ENCODE measurements around the gene ZCCHC14.
"Not testable (repeated sequence)": the region's sequence is repeated elsewhere in the genome, so short reads cannot be mapped to it uniquely, and the experiment has no call there.

Gene ZCCHC14

DNA sequence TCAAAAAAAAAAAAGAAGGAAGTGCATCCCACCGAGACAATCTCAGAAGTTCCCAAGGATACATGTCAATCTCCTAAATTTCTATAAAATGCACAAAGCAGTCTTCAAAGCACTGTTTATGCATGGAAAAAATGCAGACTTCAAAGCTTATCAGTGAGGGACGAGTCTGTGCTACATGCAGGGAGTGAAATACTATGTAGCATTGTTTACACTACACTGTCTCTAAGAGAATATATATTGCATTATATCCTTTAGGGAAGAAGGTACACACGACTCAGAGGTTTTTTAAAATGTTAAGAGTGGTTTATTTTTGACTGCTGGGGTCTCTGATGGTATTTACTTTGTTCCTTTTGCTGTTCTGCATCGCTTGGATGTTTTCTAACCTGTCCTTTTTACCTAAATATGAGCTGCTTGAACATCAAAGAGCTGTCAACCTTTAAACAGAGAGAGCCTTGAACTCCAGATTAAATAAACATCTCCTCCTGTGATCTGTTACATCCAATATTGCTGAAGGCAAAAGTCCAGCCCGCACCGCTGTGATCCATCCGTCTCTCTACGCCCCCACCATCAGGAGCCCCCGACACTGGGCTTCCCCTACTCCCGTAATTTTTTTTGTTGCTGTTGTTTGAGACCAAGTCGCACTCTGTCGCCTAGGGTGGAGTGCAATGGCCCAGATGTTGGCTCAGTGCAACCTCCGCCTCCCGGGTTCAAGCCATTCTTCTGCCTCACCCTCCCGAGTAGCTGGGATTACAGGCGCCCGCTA lies 110.6 kb downstream of the ZCCHC14 start:
- no peak for DNase-seq (ENCODE audit: low read depth)

DNA sequence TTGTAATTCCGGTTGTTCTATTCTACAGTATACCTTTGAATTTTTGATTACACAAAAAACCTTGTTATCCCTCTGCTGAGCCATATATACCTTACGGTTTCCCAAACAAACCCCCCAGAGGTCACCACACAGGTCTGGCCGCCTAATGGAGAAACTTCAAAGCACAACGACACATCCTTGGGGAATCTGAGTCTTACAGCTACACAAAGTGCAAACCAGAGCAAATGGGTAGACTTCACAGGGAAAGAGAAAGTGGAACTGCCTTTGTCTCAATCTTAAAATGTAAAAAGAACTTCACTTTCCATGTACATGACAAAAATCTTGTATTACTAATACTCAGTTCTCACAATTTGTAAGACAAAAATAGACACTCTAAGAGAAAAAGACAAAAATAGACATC lies 111.9 kb downstream of the ZCCHC14 start:
- no peak for DNase-seq (ENCODE audit: low read depth)

DNA sequence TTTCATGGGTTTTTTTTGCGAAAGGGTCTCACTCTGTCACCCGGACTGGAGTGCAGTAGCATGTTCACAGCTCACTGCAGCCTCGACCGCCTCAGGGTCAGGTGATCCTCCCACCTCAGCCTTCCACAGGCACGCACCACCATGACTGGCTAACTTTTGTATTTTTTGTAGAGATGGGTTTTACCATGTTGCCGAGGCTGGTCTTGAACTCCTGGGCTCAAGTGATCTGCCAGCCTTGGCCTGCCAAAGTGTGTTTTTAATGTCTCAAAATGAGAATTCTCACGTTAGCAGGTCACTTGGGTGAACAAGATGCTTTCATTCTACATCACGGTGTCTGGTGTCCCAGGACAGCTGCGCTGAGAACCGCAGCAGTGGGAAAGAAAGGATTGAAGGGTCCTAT lies 112.4 kb downstream of the ZCCHC14 start:
- no peak for DNase-seq (ENCODE audit: low read depth)

DNA sequence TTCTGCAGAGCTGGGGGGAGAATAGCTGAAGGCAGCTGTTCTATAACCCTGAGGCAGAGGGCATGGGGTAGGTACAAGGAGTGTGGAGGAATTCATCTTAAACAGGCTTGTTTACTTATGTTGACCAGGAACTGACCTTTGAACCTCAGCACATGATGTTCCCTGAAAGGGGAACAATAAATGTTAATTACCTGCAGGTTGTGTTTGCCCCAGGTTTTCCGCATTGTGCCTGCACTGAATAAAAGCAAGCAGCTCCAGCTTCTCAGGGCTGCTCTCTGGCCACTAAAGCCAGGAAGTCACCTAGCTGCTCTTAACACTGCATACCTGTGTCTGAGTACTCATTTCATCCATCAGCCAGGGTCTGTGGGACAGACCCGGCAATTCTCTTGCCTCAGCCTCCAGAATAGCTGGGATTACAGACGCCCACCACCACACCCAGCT lies 113.5 kb downstream of the ZCCHC14 start:
- not testable (repeated sequence) for DNase-seq (ENCODE audit: low read depth)

DNA sequence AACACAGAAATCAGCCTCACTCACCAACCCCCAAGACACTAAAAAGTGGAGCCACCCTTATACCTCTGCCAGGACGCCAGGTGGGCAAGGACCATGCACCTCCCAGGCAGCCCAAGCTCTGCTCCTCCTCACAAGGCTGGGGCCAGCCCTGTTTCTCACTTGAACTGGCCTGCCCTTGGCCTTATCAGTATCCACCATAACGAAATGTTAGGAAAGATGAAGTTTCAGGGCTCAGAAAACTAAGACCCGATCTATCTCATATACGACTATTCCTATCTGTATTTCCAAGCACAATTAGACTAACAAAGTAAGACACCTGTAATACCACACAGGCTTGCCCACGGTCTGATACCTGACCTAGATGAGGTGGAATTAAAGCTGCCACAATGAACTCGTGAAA lies 116.2 kb downstream of the ZCCHC14 start:
- no peak for DNase-seq (ENCODE audit: low read depth)

DNA sequence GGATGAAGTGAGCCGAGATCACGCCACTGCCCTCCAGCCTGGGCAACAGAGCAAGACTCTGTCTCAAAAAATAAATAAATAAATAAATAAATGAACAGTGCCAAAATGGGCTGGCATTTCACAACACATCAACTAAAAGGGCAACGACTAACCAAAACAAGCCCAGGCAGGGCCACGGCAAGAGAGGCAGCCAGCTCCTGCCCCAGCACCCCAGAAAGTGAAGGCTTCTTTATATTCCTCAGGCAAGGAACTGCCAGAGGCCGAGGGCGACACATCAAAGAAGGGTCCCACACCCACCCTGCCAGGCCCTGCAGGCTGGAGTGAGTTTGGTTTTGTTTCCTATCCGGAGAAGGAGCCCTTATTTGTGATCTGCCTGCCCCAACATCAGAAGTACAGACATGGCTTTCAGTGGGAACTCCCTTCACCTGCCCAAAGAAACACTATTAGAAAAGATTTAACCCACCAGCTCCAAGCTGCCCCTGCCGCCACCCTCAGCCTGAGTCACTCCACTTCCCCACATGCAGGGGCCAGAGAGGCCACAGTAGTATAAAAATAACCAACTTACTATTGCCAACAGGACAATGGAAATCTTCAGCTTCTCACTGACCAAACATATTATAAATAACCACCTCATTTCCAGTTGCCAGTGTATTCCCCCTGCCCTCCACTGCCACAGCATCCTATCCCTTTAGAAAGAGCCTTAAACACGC lies 117.2 kb downstream of the ZCCHC14 start:
- no peak for DNase-seq (ENCODE audit: low read depth)

DNA sequence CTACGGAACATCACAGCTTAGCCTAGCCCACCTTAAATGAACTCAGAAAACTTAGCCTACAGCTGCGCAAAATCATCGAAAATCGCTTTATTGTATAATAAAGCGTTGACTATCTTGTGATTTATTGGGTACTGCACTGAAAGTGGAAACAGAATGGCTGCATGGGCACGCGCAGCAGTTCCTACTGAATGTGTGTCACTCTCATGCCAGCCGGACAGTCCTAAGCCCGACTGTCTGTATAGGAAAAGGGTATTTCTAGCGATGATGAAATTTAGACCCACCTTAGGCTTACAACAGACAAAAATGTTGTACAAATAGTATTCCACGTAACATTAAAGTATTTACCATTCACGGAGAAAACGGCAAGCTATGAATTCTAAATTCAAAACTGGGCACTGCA lies 118.5 kb downstream of the ZCCHC14 start:
- no peak for DNase-seq (ENCODE audit: low read depth)

DNA sequence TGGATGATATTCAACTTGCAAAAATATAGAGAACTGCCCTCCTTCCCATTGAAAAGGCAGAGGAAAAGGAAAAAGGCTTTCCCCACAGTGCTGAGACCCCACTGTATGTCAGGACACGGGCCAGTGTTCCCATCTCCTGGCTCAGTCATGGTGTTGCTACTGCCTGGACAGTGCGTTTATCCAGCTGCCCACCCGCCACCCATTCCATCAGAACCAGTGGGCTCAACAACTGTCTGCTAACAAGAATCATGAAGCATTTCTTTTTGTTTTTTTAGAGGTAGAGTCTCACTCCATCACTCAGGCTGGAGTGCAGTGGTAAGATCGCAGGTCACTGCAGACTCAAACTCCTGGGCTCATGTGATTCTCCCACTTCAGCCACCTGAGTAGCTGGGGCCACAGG lies 120.5 kb downstream of the ZCCHC14 start:
- no peak for DNase-seq (ENCODE audit: low read depth)

DNA sequence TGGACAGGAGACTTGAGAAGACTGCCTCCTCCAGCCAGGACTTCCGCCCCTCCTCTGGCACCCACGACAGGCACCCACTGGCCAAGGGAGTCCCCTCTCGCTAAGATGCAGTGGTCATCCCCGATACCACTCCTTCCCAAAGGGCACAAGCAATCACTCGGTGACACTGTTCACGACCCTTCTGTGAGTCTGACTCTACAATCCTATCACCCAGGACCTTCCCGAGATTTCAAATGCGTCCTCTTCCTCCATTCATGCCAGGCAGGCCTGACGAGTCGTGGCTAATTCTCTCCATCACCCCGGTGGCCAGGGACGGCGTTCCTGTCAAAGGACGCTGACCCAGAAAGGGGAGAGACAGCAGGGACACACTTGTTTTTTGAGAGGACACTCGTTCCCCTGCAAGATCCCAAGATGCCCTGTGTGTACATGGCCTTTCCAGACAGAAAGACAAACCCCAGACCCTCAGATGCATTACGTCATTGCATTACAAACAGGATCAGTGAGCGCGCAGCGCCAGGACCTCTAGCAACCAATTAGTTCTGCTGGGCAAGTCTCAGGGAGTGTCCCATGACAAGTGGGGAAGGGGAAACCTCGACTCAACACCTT lies 121.5 kb downstream of the ZCCHC14 start:
- DNase-seq (ENCODE audit: low read depth) = no peak

DNA sequence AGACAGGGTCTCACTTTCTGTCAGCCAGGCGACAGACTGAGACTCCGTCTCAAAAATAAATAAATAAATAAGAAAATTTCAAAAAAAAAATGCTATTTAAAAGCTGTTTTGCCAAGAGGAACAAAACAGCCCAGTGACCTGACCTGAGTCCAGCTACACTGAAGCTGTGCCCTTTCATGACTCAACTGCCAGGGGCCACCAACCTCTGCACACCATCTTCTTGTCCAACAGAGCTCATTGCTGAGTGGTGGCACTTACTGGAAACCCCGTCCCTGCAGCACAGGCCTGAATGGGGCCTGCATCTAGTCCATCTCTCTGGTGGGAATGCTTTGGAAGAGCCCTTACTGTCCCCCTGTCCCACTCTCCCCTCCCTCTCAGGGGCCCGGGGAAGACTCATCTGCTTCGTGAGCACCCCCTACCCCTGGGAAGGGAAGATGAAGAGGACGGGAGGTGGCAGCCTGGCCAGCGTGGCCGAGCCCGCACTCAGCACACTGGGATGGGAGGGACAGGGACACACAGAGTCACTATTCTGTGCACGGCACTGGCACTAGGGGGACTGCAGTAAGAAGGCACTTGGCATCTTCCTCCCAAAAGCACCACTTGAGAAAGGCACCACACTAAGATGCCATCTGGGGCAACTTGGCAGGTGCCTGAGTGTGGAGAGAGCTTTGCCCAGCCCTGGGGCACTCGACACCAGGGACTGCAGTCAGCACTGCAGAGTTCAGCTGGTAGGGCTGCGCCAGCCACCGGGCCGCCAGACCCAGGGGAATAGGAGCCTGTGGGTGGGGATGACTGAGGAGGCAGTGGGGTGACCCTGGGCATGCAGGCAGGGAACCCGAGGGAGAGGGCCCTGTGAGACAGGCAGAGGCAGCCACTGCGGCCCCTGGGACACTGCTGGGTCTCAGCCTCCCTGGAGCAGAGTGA lies 122.8 kb downstream of the ZCCHC14 start:
- no peak for DNase-seq (ENCODE audit: low read depth)

DNA sequence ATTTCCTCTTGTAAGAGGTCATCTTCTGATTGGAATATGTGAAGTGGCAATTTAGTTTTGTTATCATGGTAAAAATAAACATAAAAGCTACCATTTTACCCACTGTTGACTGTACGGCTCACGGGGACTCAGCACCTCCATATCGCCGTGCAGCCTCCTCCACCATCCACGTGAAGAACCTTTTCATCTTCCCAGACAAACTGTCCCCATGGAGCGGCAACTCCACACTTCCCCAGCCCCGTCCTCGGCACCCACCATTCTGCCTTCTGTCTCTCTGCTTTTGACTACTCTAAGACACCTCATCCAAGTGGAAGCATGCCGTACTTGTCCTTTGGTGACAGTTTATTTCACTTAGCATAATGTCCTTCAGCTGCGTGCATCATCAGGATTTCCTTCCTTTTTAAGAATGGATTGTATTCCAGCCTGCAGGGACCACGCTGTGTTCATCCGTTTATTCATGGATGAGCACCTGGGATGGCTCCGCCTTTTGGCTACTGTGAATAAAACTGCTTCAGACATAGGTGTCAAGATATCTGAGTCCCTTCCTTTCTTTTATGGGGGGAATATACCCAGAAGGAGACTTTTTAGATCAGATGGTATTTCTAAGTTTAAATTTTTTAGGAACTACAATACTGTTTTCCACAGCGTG lies 123.6 kb downstream of the ZCCHC14 start:
- no peak for DNase-seq (ENCODE audit: low read depth)

DNA sequence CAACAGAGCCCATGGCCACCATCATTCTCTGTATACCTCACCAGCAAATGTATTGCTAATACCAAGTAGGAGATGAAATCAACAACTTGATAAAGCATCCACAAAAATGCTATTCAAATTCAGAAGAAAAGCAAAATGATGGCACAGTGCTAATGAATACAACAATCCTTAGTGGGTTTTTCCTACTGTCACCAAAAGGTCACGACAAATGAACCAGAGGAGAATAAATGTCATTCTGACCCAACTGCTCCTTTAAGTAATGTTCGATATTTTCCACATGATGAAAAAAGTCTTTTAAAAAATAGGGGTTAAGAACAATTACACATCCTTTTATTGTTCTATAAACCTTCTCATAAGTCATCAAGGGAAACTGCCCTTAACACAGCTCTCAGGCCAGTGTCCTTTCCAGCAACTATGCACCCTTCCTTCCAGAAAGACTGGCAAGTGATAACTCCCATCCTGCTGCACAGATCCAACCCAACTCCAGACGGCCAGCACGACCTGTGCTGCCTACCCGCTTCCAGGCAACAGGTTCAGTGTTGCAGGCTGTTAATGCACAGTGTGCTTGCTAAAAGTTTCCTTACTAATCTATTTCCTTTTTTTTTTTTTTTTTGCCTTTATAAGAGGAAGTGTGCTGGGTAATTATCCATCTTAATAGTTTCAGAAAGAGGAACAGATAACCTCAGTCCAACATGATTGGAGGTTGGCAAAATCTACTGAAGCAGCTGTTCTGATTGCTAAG lies 124.6 kb downstream of the ZCCHC14 start:
- DNase-seq (ENCODE audit: low read depth) = no peak

DNA sequence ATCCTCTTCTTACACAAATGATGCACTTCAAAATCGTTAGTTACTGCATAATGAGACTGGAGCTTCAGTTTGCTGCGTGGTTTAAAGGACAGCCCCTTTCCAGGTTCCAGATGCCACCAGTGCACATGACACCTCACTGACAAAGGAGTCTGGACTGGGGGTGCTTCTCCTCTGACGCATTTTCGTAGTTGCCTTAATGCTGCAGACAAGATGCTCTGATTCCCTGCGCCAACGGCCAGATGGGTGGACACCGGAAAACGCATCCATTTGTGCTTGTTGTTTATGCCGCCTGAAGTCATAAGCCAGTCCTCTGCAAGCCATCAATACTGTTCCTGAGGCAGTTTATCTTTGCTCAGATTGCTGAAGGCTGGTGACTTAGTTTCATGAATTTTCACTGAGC lies 125.3 kb downstream of the ZCCHC14 start:
- DNase-seq (ENCODE audit: low read depth) = no peak

DNA sequence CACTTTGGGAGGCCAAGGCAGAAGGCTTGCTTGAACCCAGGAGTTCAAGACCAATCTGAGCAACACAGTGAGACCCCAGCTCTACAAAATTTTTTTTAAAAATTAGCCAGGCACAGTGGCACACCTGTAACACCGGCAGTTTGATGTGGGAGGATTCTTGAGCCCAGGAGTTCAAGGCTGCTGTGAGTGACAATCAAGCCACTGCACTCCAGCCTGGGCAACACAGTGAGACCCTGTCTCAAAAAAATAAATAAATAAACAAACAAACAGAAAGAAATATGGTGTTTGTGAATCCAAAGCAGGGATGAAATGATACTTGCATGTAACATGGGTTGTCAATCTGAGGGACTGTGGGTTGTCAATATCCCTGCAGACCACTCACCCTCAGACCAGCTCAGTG lies 125.9 kb downstream of the ZCCHC14 start:
- DNase-seq (ENCODE audit: low read depth) = no peak

DNA sequence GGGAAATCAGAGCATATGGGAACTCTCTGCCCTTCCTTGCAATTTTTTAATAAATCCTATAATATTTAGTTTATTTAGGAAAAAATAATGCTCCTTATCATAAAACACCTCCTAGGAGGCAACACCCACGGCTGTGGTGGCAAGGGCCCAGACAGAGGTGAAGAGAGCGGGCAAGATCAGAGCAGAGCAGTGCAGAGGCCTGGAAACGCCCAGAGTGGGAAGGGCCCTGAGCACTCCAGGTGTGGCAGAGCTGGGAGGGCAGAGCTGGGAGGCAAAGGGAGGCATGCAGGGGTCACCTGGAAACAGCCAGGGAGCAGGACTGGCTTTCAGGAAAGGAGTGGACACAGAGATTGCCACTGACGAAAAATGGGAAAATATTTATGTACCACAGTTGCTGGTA lies 126.5 kb downstream of the ZCCHC14 start:
- no peak for DNase-seq (ENCODE audit: low read depth)

DNA sequence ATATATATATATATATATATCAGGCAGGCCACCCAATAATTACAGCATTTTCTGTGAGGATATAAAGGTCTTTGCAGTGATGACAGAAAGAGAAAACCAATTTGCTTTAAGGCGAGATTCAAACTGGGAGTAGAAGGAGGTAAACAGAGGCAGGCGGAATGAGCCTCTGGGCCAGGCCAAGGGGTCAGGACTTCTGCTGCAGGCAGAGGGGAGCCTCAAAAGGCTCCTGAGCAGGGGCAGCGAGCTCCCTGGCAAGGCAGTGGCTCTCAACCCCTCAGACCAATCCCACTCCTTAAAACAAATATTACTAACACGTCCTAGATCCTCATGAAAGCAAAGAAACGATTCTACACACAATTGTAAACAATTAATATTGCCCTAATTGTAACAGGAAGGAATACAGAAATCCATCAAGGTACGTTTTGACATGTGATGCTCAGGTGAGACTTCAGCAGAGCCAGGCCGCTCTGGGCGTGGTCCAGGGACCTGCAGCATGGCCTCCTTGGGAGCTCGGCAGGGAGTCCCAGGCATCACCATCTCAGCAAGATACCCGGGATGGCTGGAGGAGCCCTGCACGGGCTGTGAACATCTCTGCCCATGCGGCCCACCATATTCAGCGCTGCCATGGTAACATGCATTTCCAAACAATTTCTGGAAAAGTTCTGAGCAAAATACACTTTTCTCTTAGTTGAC lies 127.7 kb downstream of the ZCCHC14 start:
- no peak for DNase-seq (ENCODE audit: low read depth)

DNA sequence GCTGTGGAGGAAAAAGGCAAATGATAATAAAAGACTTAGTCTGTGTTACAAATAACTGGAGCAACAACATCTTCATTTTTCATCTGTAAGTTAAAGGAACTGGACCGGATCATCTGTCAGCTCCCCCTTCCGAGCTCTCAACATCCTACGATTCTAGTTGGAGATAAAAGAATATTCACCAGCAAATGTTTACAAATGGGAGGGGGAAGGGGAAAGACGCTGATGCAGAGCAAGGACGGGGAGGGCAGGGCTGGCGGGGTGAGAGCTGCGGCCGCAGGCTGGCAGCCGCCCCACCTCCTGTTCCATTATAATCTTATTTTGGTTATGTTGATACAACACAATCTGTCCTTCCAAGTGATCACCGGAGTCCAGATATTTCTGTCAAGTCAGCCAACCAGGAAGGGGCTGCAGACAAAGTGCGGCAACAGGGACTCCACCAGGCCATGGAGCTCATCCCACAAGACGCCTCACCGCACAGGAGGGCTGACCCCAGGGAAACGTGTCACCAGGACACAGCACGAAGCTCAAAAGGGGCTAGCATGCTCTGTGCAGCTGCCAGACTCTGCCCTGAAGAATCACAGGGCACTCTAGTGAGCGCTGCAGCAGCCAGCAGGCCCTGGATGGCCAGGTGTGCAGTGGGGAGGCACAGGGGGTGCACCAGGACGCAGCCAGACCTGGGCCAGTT lies 128.9 kb downstream of the ZCCHC14 start:
- no peak for DNase-seq (ENCODE audit: low read depth)

DNA sequence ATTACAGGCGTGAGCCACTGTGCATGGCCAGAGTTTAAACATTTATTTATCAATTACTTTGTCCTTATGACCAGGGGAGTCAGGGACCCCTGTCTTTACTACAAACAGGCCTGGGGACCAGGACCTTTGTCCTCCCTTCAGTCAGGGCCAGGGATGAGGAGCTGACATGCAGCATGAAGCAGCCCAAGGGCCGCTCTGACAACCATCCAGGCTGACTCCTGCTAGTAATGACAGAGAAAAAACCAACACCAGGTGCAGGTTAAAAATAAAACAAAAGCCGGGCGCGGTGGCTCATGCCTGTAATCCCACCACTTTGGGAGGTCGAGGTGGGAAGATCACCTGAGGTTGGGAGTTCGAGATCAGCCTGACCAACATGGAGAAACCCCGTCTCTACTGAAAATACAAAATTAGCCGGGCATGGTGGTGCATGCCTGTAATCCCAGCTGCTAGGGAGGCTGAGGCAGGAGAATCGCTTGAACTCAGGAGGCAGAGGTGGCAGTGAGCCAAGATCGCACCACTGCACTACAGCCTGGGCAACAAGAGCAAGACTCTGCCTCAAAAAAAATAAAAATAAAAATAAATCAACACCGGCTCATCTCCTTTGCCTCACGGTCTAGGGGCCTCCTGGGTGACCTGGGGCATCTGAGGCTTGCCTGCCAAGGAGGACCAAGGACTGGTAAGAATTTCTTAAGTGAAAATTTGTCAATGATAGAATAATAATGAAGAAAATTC lies 129.8 kb downstream of the ZCCHC14 start:
- not testable (repeated sequence) for DNase-seq (ENCODE audit: low read depth)
